NCI-H446 (cell line): ENCODE results near the gene CCDC102B.
"Not testable (repeated sequence)": the region's sequence is repeated elsewhere in the genome, so short reads cannot be mapped to it uniquely, and the experiment has no call there.

ENCODE experiments used
- DNase-seq, 2 experiments: peaks; one replicate each; lab custom pipeline; 2025; lab: John Stamatoyannopoulos, UW

CCDC102B gene

GRCh38 chr18:68909579-68909978 lies 111.7 kb downstream of the CCDC102B start:
- DNase-seq, result no peak

- DNase-seq, result no peak
Measured at GRCh38 chr18:68915061-68915460, 117.2 kb downstream of the CCDC102B start.

- no peak for DNase-seq
Measured at GRCh38 chr18:68916734-68917133, 118.9 kb downstream of the CCDC102B start.

GRCh38 chr18:68918216-68918615 lies 120.3 kb downstream of the CCDC102B start:
- DNase-seq, result no peak

GRCh38 chr18:68919900-68920299 lies 122.0 kb downstream of the CCDC102B start:
- DNase-seq, result no peak

GRCh38 chr18:68922392-68922791 lies 124.5 kb downstream of the CCDC102B start:
- DNase-seq, result no peak

- DNase-seq, result peak; percentile 7 to 34
Measured at GRCh38 chr18:68925268-68925667, 127.4 kb downstream of the CCDC102B start.

GRCh38 chr18:68928762-68929675 lies 131.1 kb downstream of the CCDC102B start:
- no peak for DNase-seq

GRCh38 chr18:68935686-68936085 lies 137.8 kb downstream of the CCDC102B start:
- DNase-seq, result no peak

- DNase-seq, result no peak
Measured at GRCh38 chr18:68937029-68937599, 139.2 kb downstream of the CCDC102B start.

- no peak for DNase-seq
Measured at GRCh38 chr18:68940039-68940438, 142.2 kb downstream of the CCDC102B start.

GRCh38 chr18:68940754-68941153 lies 142.9 kb downstream of the CCDC102B start:
- no peak for DNase-seq

GRCh38 chr18:68942230-68942629 lies 144.3 kb downstream of the CCDC102B start:
- DNase-seq, result no peak

- not testable (repeated sequence) for DNase-seq
Measured at GRCh38 chr18:68943861-68944260, 146.0 kb downstream of the CCDC102B start.

GRCh38 chr18:68944330-68944729 lies 146.4 kb downstream of the CCDC102B start:
- DNase-seq, result no peak

GRCh38 chr18:68944826-68945225 lies 146.9 kb downstream of the CCDC102B start:
- DNase-seq, result no peak

GRCh38 chr18:68948622-68949021 lies 150.7 kb downstream of the CCDC102B start:
- no peak for DNase-seq

GRCh38 chr18:68954738-68955137 lies 156.9 kb downstream of the CCDC102B start:
- no peak for DNase-seq

- no peak for DNase-seq
Measured at GRCh38 chr18:68956650-68957049, 158.8 kb downstream of the CCDC102B start.

GRCh38 chr18:68960355-68960754 lies 162.5 kb downstream of the CCDC102B start:
- no peak for DNase-seq

GRCh38 chr18:68962623-68963022 lies 164.7 kb downstream of the CCDC102B start:
- DNase-seq, result no peak

- DNase-seq, result no peak
Measured at GRCh38 chr18:68965817-68966216, 167.9 kb downstream of the CCDC102B start.

- no peak for DNase-seq
Measured at GRCh38 chr18:68969027-68969426, 171.1 kb downstream of the CCDC102B start.
